ENCODE results near the gene MED1.
"Not testable (repeated sequence)": the region's sequence is repeated elsewhere in the genome, so short reads cannot be mapped to it uniquely, and the experiment has no call there.

The MED1 gene

GRCh38 chr17:39483506-39483905 is 32.4 kb upstream of the MED1 start:
- Histone ChIP-seq H2AK5ac (ENCODE audit: low read length) (no peak overlapping the region), H4K8ac (ENCODE audit: low read depth, low read length) (no peak overlapping the region), H3K9ac (ENCODE audit: low read length) (no peak overlapping the region), H2BK12ac (ENCODE audit: low read length) (no peak overlapping the region), H2BK120ac (ENCODE audit: insufficient read depth, low read length, poor library complexity) (no peak overlapping the region), H3K18ac (ENCODE audit: low read length) (no peak overlapping the region), H4K12ac (ENCODE audit: low read depth, low read length) (no peak overlapping the region), H3K79me1 (ENCODE audit: low read length) (no peaks in the 10 kb centered on the region), H3K4ac (ENCODE audit: low read depth, low read length) (no peak overlapping the region), H4K91ac (ENCODE audit: low read depth, low read length) (no peak overlapping the region), H3K27ac (ENCODE audit: low read depth, low read length) (no peak overlapping the region), H2AFZ (ENCODE audit: insufficient read depth, low read length, poor library complexity) (no peak overlapping the region), H3K27me3 (ENCODE audit: insufficient read depth, low read length) (no peaks in the 10 kb centered on the region), H3K4me2 (ENCODE audit: low read length) (no peak overlapping the region), H3K4me3 (ENCODE audit: low read depth, low read length) (no peak overlapping the region), H3K14ac (ENCODE audit: low read length) (no peak overlapping the region), H2BK5ac (ENCODE audit: low read depth, low read length, poor library complexity) (no peak overlapping the region), H3K9me3 (ENCODE audit: insufficient read depth, low read depth, low read length) (no peaks in the 10 kb centered on the region), H3K23ac (ENCODE audit: low read length) (no peak overlapping the region), H3K36me3 (ENCODE audit: control insufficient read depth in 1 of 2, insufficient read depth in 2 of 2, low read length in 2 of 2) (peaks cover 11 to 15% of the 10 kb centered on the region in 2 experiments), H3K4me1 (ENCODE audit: control insufficient read depth in 1 of 2, insufficient read depth in 2 of 2, low read length in 2 of 2) (peaks cover 0 to 7% of the 10 kb centered on the region in 2 experiments), H3K79me2 (ENCODE audit: control insufficient read depth, insufficient read depth, low read length, poor library complexity) (no peaks in the 10 kb centered on the region)
- DNase-seq, result no peak
- no CpG with 5 or more reads among the region's 6 CpGs for WGBS (ENCODE audit: extremely low coverage, insufficient coverage, insufficient read length)

- H2BK12ac ChIP-seq (ENCODE audit: low read length); H3K9me3 ChIP-seq (ENCODE audit: insufficient read depth, low read depth, low read length); H3K23ac ChIP-seq (ENCODE audit: low read length); H3K14ac ChIP-seq (ENCODE audit: low read length); H3K27ac ChIP-seq (ENCODE audit: low read depth, low read length); H3K4me2 ChIP-seq (ENCODE audit: low read length); H2BK120ac ChIP-seq (ENCODE audit: insufficient read depth, low read length, poor library complexity); H3K79me2 ChIP-seq (ENCODE audit: control insufficient read depth, insufficient read depth, low read length, poor library complexity); H3K4ac ChIP-seq (ENCODE audit: low read depth, low read length); H3K9ac ChIP-seq (ENCODE audit: low read length); H4K8ac ChIP-seq (ENCODE audit: low read depth, low read length); H3K4me3 ChIP-seq (ENCODE audit: low read depth, low read length); H4K12ac ChIP-seq (ENCODE audit: low read depth, low read length); H3K79me1 ChIP-seq (ENCODE audit: low read length); H2BK5ac ChIP-seq (ENCODE audit: low read depth, low read length, poor library complexity); H3K27me3 ChIP-seq (ENCODE audit: insufficient read depth, low read length); H2AK5ac ChIP-seq (ENCODE audit: low read length); H2AFZ ChIP-seq (ENCODE audit: insufficient read depth, low read length, poor library complexity); H3K4me1 ChIP-seq (ENCODE audit: control insufficient read depth in 1 of 2, insufficient read depth in 2 of 2, low read length in 2 of 2); H3K18ac ChIP-seq (ENCODE audit: low read length); H4K91ac ChIP-seq (ENCODE audit: low read depth, low read length): not testable (repeated sequence)
- peaks cover 21 to 32% of the 10 kb centered on the region in 2 experiments for H3K36me3 ChIP-seq (ENCODE audit: control insufficient read depth in 1 of 2, insufficient read depth in 2 of 2, low read length in 2 of 2)
- DNase-seq, result peak in 1 of 2 donors; percentile 43
- WGBS (ENCODE audit: extremely low coverage, insufficient coverage, insufficient read length), result no CpG with 5 or more reads among the region's 8 CpGs
These were observed 28.6 kb upstream of the MED1 start for GRCh38 chr17:39479631-39480030.

- Histone ChIP-seq H3K4ac (ENCODE audit: low read depth, low read length) (no peak overlapping the region), H2BK120ac (ENCODE audit: insufficient read depth, low read length, poor library complexity) (no peak overlapping the region), H3K27ac (ENCODE audit: low read depth, low read length) (no peak overlapping the region), H3K4me1 (ENCODE audit: control insufficient read depth in 1 of 2, insufficient read depth in 2 of 2, low read length in 2 of 2) (no peaks in the 10 kb centered on the region), H4K8ac (ENCODE audit: low read depth, low read length) (no peak overlapping the region), H3K36me3 (ENCODE audit: control insufficient read depth in 1 of 2, insufficient read depth in 2 of 2, low read length in 2 of 2) (peaks cover 30 to 40% of the 10 kb centered on the region in 2 experiments), H2AFZ (ENCODE audit: insufficient read depth, low read length, poor library complexity) (no peak overlapping the region), H3K4me3 (ENCODE audit: low read depth, low read length) (no peak overlapping the region), H4K91ac (ENCODE audit: low read depth, low read length) (no peak overlapping the region), H3K14ac (ENCODE audit: low read length) (no peak overlapping the region), H3K79me2 (ENCODE audit: control insufficient read depth, insufficient read depth, low read length, poor library complexity) (no peaks in the 10 kb centered on the region), H3K18ac (ENCODE audit: low read length) (no peak overlapping the region), H3K27me3 (ENCODE audit: insufficient read depth, low read length) (no peaks in the 10 kb centered on the region), H3K23ac (ENCODE audit: low read length) (no peak overlapping the region), H3K79me1 (ENCODE audit: low read length) (no peaks in the 10 kb centered on the region), H3K4me2 (ENCODE audit: low read length) (no peak overlapping the region), H3K9ac (ENCODE audit: low read length) (no peak overlapping the region), H4K12ac (ENCODE audit: low read depth, low read length) (no peak overlapping the region), H2BK12ac (ENCODE audit: low read length) (no peak overlapping the region), H3K9me3 (ENCODE audit: insufficient read depth, low read depth, low read length) (no peaks in the 10 kb centered on the region), H2AK5ac (ENCODE audit: low read length) (no peak overlapping the region), H2BK5ac (ENCODE audit: low read depth, low read length, poor library complexity) (no peak overlapping the region)
- WGBS (ENCODE audit: extremely low coverage, insufficient coverage, insufficient read length), result no CpG with 5 or more reads among the region's 7 CpGs
- DNase-seq, result no peak
These were observed 22.2 kb upstream of the MED1 start for GRCh38 chr17:39473310-39473709.

- not testable (repeated sequence) for H2BK5ac ChIP-seq (ENCODE audit: low read depth, low read length, poor library complexity); H3K23ac ChIP-seq (ENCODE audit: low read length); H4K8ac ChIP-seq (ENCODE audit: low read depth, low read length); H3K4ac ChIP-seq (ENCODE audit: low read depth, low read length); H3K79me2 ChIP-seq (ENCODE audit: control insufficient read depth, insufficient read depth, low read length, poor library complexity); H2AFZ ChIP-seq (ENCODE audit: insufficient read depth, low read length, poor library complexity); H4K91ac ChIP-seq (ENCODE audit: low read depth, low read length); H3K9ac ChIP-seq (ENCODE audit: low read length); H3K18ac ChIP-seq (ENCODE audit: low read length); H3K4me1 ChIP-seq (ENCODE audit: control insufficient read depth in 1 of 2, insufficient read depth in 2 of 2, low read length in 2 of 2); H3K9me3 ChIP-seq (ENCODE audit: insufficient read depth, low read depth, low read length); H3K4me3 ChIP-seq (ENCODE audit: low read depth, low read length); H2BK120ac ChIP-seq (ENCODE audit: insufficient read depth, low read length, poor library complexity); H3K27ac ChIP-seq (ENCODE audit: low read depth, low read length); H3K79me1 ChIP-seq (ENCODE audit: low read length); H3K4me2 ChIP-seq (ENCODE audit: low read length); DNase-seq; H4K12ac ChIP-seq (ENCODE audit: low read depth, low read length); H2AK5ac ChIP-seq (ENCODE audit: low read length); H3K14ac ChIP-seq (ENCODE audit: low read length); H3K27me3 ChIP-seq (ENCODE audit: insufficient read depth, low read length); H2BK12ac ChIP-seq (ENCODE audit: low read length)
- WGBS (ENCODE audit: extremely low coverage, insufficient coverage, insufficient read length), result no CpG with 5 or more reads among the region's 11 CpGs
- H3K36me3 ChIP-seq (ENCODE audit: control insufficient read depth in 1 of 2, insufficient read depth in 2 of 2, low read length in 2 of 2), result peaks cover 17 to 19% of the 10 kb centered on the region in 2 experiments
These were observed 17.5 kb upstream of the MED1 start for GRCh38 chr17:39468610-39469009.
